ENCODE results near the gene TRIM7.

TRIM7 gene

DNA sequence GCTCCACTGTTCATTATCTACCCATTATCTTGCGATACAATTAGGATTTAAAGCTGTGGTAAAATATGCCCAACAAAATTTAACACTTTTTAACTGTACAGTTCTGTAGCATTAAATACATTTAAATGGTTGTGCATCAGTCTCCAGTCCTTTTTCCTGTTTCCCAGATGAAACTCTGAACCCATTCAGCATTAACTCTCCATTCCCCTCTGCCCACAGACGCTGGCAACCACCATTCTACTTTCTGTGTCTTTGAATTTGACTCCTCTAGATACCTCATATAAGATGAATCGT is 2.9 kb upstream of the TRIM7 start:
- FAIRE-seq (no peak), DNase-seq (ENCODE audit: insufficient read length, low spot score) (no peak)
- TF ChIP-seq, protein P1, sequence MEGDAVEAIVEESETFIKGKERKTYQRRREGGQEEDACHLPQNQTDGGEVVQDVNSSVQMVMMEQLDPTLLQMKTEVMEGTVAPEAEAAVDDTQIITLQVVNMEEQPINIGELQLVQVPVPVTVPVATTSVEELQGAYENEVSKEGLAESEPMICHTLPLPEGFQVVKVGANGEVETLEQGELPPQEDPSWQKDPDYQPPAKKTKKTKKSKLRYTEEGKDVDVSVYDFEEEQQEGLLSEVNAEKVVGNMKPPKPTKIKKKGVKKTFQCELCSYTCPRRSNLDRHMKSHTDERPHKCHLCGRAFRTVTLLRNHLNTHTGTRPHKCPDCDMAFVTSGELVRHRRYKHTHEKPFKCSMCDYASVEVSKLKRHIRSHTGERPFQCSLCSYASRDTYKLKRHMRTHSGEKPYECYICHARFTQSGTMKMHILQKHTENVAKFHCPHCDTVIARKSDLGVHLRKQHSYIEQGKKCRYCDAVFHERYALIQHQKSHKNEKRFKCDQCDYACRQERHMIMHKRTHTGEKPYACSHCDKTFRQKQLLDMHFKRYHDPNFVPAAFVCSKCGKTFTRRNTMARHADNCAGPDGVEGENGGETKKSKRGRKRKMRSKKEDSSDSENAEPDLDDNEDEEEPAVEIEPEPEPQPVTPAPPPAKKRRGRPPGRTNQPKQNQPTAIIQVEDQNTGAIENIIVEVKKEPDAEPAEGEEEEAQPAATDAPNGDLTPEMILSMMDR (IDR thresholded peaks at IDR 0.05; ENCODE audit: insufficient read depth, missing control alignments), result no peak

DNA sequence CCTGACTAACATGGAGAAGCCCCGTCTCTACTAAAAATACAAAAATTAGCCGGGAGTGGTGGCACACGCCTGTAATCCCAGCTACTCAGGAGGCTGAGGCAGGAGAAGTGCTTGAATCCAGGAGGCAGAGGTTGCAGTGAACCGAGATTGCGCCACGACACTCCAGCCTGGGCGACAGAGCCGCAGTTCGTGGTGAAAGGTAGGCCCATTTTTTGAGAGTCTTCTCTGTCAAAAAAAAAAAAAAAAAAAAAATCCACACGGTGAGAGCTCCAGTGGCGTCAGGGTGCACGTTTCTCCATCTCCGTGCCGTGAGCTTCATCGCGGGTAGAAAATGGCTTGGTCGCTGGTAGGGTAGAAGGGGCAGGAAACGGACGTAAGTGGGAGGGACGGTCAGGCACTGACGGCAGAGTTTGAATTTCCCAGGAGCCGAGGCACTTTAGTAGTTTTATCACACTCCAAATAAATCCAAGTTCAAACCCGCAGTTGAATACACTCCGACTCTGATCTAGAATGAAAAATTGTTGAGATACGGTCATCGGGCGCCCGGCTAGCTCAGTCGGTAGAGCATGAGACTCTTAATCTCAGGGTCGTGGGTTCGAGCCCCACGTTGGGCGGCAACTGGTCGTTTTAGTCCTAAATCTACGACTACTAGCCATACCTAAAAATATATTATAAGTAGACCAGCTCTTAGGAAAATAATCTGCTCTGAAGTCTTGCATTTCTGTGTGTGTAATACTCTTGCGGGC is 2.4 kb upstream of the TRIM7 start:
- DNase-seq (ENCODE audit: insufficient read length, low spot score) (no peak), FAIRE-seq (no peak)
- TF ChIP-seq, protein P1 (IDR thresholded peaks at IDR 0.05; ENCODE audit: insufficient read depth, missing control alignments), result no peak

DNA sequence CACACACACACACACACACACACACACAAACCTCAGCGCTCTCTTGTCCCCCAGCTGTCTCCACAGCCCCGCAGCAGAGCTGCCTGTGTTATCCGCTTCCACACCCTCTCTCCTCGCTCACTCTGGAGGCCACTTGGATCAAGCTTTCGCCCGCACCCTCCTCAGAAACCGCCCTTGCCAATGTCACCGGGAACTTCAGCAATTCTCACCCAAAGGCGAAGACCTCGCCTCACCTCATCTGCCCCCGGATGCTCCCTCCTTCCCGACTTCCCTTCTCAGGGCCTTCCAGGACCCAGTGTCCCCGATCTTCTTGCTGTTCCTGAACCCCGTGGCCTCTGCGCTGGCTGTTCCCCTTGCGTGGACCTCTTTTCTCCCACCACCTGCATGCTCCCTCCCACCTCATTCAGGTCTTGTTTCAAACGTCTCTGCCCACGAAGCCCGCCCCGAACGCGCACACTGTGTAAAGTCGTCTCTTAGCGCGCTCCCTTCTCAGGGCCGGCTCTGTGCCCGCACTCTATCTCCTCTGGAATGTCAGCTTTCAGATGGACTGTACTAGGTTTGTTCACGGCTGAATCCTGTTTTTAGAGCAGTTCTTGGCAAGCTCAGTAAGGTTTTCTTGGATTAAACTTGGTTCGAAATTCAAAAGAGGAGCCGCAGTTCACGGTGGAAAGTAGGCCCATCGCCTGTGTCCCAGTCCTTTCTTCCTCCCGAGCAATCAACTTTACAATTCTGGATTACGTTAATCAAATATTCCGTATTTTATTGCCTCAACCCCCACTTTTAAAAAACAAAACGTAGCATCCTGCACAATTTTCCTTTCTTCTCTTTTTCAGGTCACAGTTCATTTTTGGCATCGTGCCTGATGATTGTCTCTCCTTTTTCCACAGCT is 1.0 kb upstream of the TRIM7 start:
- DNase-seq (ENCODE audit: insufficient read length, low spot score), result no peak
- TF ChIP-seq, protein P1 (IDR thresholded peaks at IDR 0.05; ENCODE audit: insufficient read depth, missing control alignments), result no peak
- FAIRE-seq, result no peak

DNA sequence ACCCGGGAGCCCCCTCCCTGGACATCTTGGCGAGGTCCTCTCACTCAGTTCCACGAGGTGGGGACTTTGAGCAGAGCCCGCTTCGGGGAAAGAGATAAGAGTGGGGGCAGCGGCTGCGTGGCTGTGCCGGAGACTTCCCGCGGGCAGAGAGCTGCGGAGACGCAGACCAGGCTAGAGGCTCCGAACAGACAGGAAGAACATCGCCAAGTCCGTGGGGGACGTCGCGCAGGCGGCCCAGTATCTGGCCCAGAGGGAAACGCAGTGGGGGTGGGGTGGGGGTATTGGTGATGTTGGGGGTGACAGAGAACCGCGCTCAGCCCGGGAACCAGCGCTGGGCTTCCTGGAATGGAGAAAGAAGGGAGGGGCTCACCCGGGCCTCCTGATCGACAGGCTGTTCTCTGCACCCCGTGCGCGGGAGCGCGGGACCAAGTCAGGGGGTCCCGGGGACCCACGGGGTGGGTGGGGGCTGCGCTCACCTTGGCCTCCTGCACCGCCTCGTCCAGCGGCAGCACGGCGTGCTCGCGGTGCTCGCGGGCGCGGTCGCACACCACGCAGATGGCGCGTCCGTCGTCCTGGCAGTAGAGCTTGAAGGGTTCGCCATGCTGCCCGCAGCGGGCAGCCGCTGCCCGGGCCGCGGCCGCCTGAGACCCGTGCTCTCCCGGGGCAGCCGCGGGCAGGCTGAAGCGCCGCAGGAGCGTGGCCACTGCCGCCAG is 727 bp downstream of the TRIM7 start:
- no peak for DNase-seq (ENCODE audit: insufficient read length, low spot score)
- no peak for FAIRE-seq
- TF ChIP-seq, protein P1 (IDR thresholded peaks at IDR 0.05; ENCODE audit: insufficient read depth, missing control alignments), result peak; percentile 4

DNA sequence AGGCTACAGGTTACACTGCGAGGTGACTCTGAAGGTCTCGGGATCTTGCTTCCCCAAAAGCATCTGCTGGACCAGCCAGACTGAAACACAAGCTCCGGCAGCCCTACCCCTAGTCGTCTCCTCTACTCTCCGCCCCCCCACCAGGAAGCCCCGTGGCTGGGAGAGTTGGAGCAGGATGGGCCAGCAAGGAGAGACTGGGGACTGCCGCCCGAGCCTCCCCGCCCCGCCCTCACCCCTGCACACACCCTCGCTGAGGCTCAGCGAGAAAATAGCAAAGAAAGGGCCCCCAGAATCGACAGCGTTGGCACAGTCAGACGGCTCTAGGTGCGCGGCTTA is 1.3 kb downstream of the TRIM7 start:
- FAIRE-seq, result no peak
- TF ChIP-seq, protein P1 (IDR thresholded peaks at IDR 0.05; ENCODE audit: insufficient read depth, missing control alignments), result no peak
- DNase-seq (ENCODE audit: insufficient read length, low spot score), result no peak

DNA sequence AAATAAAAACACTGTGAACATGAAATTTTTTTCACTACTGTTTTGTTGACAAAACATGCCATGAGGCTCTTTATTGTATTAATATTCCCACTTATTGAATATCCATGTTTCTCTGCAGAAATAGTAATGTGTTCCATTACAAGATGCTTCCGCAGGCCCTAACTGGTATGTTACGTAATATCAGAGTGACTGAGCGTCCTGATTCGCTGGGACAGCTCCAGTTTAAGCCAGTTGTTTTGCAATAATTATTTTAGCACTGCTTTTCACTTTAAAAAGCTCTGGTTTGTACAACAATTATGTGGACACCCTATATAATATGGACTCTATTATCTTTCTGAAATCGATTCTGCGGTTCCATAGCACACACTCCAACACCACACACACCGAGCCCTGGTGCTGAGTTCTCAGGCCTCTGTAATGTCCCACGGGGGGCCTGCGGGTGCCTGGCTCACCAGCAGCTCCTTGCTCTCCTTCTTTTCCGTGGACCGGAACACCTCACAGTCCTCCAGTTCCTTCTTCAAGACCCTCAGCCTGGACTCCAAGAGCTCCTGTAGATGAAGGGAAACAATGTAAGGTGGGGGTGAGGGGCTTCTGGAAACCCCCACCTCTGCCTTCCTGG is 1.8 kb downstream of the TRIM7 start:
- FAIRE-seq (no peak), DNase-seq (ENCODE audit: insufficient read length, low spot score) (no peak)
- TF ChIP-seq, protein P1 (IDR thresholded peaks at IDR 0.05; ENCODE audit: insufficient read depth, missing control alignments), result no peak

Data from D721Med (cell line).